ENCODE data around the gene NDUFB10.
"Not testable (repeated sequence)": the region's sequence is repeated elsewhere in the genome, so short reads cannot be mapped to it uniquely, and the experiment has no call there.

Gene NDUFB10

DNA sequence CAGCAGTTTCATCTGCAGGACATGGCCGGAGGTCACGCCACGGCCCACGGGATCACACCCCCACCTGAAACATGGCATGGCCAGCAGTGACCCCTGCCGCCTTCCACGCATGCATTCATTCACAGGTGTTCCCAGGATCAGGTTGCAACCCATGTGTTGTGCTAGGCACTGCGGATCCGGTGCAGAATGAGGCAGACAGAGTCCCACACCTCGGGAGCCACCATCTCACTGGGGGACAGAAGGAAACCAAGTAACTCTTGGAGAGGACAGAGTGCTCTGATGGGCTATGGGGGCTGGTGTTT, 12.0 kb upstream of the NDUFB10 start:
- no peak for DNase-seq

DNA sequence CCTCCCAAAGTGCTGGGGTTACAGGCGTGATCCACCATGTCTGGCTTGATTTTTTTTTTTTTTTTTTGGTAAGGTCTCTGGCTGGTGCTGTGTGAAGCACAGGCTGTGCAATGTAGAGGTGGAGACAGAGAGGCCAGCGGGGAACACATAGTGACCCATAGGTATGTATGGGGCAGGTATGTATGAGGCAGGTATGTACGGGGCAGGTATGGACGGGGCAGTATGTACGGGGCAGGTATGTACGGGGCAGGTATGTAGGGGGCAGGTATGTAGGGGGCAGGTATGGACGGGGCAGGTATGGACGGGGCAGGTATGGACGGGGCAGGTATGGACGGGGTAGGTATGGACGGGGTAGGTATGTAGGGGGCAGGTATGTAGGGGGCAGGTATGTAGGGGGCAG, 9.8 kb upstream of the NDUFB10 start:
- DNase-seq: no peak

DNA sequence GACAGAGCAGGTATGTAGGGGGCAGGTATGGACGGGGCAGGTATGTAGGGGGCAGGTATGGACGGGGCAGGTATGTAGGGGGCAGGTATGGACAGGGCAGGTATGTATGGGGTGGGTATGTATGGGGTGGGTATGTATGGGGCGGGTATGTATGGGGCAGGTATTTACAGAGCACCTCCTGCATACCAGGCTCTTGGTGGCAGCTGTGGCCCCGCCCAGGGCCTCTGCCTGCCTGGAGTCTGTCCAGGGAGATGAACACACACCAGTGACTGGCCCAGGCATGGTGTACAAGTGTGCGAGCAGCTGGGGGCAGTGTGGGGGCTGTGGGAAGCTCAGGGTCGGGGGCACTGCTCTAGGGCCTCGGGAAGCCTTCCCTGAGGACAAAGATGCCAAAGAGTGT, 9.3 kb upstream of the NDUFB10 start:
- DNase-seq: no peak

DNA sequence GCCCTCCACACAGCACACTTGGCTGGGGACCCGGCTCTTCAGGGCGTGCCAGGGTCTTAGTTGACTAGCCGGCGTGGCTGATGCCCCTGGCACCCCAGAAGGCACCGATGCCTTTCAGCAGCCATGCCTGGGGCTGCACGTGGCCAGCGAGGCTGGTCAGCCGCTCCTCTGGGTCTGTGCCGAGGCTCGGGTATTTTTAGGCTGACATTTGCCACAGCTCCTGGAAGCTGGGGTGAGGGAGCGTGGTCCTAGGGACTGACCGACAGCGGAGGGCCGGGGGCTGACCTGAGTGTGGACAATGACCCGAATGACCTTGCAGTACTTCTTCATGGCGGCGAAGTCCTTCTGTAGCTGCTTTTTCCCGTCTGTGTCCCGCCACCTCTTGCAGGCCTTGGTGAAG, 8.8 kb upstream of the NDUFB10 start:
- no peak for DNase-seq

DNA sequence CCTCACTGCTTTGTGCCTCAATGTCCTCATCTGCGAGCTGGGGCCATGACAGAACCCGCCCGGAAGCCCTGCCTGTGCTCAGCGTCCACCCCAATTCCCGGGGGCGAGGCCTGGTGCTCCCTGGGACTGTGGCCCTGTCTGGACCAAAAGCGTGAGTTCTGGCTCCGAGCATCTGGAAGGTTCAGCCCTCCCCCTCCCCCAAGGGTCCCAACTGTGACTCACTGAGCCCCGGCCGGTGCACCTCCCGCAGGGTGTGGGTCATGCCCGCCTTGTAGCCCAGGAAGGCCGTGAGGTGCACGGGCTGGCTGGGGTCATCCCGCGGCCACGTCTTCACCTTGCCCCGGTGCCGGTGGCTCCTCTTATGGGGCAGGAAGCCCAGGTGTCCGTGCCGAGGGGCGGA, 5.6 kb upstream of the NDUFB10 start:
- no peak for DNase-seq

DNA sequence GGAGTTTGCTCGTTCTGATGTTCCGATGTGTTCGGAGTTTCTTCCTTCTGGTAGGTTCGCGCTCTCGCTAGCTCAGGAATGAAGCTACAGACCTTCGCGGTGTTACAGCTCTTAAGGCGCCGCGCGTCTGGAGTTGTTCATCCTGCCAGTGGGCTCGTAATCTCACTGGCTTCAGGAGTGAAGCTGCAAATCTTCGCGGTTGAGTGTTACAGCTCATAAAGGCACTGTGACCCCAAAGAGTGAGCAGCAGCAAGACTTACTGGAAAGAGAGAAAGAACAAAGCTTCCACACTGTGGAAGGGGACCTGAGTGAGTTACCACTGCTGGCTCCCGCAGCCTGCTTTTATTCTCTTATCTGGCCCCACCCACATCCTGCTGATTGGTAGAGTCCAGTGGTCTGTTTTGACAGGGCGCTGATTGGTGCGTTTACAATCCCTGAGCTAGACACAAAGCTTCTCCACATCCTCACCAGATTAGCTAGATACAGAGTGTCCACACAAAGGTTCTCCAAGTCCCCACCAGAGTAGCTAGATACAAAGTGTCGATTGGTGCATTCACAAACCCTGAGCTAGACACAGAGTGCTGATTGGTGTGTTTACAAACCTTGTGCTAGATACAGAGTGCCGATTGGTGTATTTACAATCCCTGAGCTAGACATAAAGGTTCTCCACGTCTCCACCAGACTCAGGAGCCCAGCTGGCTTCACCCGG, 1.8 kb upstream of the NDUFB10 start:
- DNase-seq: not testable (repeated sequence)

DNA sequence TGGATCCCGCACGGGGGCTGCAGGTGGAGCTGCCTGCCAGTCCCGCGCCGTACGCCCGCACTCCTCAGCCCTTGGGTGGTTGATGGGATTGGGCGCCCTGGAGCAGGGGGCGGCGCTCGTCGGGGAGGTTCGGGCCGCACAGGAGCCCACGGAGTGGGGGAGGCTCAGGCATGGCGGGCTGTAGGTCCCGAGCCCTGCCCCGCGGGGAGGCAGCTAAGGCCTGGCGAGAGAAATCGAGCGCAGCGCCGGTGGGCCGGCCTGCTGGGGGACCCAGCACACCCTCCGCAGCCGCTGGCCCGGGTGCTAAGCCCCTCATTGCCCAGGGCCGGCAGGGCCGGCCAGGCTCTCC, 1.2 kb upstream of the NDUFB10 start:
- DNase-seq: not testable (repeated sequence)

DNA sequence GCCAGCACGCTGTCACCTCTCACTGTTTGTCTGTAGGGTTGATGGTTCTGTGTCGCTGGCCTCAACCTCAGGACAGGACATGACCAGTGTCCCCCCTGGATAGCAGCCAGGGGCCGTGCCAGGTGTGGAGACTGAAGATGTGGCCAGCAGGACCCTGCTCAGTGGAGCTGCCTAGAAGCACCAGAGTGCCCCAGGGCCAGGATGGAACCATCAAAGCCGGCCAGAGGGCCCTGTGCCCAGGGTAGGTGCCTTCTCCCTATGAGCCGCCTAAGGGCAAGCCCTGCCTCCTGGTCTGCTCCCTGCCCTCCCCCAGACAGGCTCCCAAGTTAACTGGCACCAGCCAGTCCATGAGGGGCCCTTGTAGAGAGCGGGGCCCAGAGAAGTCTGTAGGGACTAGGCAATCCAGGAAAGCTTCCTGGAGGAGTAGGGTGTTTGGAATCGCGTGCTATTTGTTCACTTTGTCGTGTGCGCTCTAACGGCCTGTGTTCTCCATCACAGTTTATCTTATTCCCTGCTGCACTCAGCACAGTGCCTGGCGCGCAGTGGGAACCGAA, 546 bp upstream of the NDUFB10 start:
- DNase-seq: no peak

DNA sequence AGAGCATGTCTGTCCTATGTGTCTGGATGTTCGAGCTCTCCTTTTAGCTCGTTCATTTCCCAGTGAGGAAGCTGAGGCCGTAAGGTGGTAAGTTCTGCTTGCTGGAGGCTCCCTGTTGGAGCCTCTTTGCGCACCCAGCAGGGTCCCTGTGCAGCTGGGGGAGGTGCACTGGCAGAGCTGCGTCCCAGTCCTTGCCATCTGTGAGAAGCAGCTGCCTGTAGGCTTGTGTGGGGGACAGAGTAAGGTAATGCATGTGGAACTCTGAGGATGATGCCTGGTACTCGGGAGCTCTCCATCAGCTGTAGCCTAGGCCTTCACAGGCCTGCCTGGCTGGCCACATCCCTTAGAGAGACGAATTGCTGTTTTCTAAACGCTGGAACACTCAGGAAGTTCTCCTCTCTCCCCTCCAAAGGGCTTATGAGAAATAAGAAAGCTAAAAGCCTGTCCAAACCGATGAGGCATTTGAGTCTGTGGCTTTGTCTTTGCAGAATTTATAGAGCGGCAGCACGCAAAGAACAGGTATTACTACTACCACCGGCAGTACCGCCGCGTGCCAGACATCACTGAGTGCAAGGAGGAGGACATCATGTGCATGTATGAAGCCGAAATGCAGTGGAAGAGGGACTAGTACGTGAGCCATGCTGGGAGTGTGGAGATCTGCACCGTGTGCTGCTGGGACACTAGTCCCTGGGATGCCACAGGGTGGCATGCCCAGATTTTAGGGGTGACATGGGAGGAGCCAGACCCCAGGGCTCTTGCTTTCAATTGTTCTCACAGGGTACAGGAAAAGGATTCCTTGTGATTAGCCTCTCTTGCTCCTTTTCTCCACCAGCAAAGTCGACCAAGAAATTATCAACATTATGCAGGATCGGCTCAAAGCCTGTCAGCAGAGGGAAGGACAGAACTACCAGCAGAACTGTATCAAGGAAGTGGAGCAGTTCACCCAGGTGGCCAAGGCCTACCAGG, 1.6 kb downstream of the NDUFB10 start:
- no peak for DNase-seq

DNA sequence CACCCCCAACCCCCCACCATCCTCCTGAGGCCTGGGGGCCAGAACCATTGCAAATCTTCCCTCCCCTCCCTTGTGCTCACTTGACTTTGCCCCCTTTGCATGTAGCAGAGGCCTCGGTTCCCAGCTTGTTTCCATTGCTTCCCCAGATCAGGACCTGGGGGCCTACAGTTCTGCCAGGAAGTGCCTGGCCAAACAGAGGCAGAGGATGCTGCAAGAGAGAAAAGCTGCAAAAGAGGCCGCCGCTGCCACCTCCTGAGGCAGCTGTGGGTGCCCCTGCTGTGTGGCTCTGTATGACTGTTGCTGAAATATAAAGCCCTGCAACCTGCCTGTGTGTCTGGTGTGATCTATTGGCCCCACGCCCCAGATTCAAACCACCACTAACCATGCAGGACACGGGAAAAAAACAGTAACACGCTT, 2.3 kb downstream of the NDUFB10 start:
- DNase-seq: no peak

DNA sequence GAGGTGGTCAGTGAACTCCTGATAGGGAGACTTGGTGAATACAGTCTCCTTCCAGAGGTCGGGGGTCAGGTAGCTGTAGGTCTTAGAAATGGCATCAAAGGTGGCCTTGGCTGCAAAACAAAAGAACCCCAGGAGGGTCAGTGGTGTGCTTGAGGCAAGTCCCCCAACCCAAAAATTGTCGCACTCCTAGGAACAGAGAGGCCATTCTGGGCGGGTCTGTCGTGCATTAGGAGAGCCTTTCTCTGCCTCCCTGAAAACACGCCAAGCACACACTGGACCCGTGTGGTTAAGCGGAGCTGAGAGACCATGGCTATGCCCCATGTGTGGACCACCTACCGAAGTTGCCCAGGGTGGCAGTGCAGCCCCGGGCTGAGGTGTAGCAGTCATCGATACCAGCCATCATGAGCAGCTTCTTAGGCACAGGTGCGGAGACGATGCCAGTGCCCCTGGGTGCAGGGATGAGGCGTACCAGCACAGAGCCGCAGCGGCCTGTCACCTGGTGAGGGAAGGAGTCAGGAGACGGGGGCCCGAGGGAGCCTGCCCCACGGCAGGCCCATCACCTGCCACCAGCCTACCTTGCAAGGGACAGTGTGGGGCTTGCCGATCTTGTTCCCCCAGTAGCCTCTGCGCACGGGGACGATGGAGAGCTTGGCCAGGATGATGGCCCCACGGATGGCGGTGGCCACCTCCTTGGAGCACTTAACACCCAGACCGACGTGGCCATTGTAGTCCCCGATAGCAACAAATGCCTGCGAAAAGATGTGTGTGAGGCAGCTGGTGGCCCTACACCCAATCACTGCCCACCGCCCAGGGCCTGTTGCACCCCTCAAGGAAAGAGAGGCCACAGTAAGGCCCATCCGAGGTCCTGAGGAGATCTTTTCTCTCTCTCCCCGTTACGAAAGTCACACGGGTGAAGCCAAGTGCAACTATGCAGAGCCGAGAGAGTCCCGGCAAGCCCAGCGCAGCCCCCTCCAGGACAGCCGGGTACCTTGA, 3.1 kb downstream of the NDUFB10 start:
- DNase-seq: not testable (repeated sequence)

DNA sequence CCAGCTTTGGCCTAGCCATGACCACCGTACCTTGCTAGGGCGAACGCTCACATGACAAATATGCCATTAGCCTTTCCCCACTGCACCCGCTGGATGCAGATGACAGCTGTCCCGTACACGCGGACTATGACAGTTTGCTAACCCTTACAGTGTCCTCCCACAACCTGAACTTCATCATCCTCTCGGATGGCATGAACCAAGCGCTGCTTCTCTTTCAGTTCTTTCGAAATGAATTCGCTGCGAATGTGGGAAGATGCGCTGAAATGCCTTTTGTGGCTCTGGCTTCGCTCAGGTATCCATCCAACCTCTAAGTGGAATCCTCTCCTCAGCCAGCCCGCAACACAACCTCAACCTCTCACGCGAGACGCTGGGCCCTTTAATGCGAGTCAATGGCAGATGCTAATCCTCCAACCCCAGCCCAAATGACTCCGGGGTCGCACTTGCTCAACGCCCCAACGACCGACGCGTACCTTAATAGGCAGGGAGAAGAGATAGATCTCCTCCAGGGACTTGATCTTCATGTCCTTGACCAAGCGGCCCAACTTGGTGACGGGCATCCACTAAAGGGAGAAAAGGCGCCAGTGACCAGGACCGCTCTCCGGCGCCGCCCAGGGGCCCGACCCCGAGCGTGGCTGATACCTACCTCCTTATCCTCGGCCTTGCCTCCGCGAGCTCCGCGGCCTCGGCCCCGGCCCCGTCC, 4.6 kb downstream of the NDUFB10 start:
- no peak for DNase-seq

DNA sequence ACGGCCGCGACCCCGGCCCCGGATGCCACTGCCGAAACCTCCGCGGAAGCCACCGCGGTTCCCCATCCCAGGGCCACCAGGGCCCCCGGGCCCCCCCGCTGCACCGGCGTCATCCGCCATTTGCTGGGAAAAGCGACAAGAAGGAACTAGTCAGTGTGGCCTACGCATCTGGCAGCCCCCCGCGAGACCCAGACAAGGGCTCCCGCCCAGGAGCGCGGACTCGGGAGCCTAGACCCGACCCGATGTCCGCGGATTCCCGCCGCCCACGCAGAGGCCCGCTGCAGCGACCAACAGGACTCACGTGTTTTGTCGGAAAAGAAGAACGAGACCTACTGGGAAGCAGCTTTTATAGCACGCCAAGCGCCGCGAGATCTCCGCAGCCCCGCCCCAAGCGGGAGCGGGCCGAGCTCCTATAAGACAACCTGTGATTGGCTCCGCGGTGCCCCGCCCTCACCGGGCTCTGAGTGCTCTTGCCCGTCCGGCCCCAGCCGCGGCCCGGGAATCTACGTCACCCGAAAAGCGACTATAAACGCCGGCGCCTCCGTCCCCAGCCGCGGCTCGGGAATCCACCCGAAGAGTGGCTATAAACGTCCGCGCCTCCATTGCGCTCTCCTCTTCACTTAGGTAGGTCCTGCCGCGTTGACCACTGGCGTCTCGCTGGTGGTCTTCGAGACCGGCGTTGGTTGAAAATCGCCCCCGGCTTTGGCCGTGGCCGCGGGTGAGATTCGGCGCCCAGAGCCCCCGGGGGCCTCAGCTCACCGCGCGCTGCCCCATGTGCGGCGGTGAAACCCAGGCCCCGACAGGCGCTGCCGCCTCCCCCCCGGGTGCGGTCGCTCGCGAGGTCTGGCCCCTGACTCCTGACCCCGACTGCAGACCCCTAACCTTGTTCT, 5.4 kb downstream of the NDUFB10 start, which contains the start of gene RPS2:
RPS2 (minus strand) TSS at position 321 of the 890 bp plus-strand sequence; CDS start at position 120, 201 bp downstream.
- DNase-seq: peak; percentile 87

DNA sequence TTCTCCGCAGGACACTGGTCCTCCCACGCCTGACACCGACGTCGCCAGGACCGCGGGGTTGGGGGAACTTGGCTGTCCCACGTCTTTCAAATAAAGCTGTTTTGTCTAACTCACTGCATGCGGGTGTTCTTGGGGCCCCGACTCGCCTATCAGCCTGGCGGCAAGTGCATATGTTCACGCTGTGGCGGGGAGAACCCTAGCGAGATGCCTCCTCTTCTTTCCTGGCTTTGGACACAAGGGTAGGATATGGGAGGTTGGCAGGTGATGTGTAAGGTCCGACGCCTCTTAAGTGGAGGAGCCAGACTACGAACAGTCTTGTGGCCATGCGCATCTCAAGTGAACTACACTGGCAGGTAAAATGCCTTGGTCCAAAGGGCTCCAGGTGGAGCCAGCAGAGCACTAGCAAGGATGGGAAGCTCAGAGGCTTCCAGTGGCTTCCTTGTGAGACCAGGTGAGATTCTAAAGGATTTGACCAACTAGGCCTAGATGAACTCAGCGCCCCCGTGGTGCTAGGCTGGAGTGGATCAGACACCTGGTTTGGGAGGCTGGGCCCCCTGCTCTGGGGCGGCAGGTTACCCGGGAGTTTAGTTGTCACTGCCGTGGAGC, 6.2 kb downstream of the NDUFB10 start:
- no peak for DNase-seq

DNA sequence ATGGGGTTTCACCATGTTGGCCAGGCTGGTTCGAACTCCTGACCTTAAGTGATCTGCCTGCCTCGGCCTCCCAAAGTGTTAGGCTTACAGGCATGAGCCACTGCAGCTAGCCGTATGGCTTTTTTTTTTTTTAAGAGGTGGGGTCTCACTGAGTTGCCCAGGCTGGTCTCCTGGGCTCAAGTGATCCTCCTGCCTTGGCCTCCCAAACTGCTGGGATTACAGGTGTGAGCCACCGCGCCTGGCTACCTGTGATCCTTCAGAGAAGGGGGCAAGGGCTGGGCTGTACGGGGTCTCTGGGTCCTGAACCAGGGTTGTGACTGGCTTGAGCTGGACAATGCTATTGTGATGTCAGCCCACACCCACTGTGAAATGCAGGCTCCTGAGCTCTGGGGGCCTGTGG, 7.1 kb downstream of the NDUFB10 start, which contains the start of gene RNF151:
RNF151 (plus strand) TSS at position 397 of the 400 bp plus-strand sequence. CDS start 26 bp downstream, outside the sequence.
- DNase-seq: no peak

DNA sequence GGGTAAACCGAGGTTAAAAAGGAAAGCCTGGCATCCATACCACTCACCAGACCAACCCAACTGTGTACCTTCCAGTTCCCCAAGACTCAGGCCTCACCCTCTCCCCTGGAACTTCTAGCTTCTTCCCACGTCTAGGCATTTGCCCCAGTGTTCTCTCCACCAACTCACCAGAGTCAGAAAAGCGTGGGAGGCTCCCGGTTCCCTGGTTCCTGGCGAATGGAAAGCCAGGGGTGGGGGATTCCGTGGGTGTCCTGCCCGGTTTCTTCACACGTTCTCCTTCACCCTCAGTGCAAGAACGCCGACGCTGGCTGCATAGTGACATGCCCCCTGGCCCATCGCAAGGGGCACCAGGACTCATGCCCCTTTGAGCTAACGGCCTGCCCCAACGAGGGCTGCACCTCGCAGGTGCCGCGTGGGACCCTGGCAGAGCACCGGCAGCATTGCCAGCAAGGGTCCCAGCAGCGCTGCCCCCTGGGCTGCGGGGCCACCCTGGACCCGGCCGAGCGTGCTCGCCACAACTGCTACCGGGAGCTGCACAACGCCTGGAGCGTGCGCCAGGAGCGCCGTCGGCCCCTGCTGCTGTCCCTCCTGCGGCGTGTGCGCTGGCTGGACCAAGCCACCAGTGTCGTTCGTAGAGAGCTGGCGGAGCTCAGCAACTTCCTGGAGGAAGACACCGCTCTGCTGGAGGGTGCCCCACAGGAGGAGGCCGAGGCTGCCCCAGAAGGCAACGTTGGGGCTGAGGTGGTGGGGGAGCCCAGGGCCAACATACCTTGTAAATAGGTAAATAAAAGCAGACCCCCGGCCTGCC, 9.0 kb downstream of the NDUFB10 start:
- no peak for DNase-seq

DNA sequence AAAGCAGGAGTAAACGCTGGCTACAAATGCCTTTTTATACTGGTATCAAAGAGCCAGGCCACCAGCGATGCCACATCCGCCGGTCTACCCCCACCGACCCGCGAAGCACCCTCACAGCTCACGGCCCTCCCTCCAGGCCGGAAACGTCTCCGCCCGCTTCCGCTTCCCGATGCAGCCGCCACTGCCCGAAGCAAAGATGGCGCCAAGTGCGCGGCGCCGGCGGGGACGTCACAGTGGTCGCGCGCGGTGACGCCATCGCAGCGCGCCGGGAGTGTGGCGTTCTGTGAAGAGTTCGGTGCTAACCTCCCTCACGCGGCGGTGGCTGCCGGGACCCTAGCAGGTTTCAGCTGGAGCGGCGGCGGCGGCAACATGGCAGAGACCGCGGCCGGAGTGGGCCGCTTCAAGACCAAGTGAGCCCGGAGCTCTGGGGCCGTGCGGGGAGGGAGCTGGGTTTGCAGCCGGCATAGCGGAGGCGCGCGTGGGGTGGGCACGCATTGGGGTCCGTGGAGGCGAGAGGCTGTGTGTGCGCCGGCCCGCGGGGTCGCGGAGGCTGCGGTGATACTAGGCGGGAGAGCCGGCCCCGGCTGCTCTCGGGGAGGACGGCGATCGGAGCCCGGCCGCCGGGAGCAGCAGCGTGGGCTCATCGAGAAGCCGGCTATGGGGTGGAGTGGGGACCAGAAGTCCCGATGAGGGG, 12.6 kb downstream of the NDUFB10 start, which contains the start of gene TBL3:
TBL3 (plus strand) TSS at position 258 of the 694 bp plus-strand sequence; CDS start at position 370, 112 bp downstream.
- DNase-seq: peak; percentile 71

DNA sequence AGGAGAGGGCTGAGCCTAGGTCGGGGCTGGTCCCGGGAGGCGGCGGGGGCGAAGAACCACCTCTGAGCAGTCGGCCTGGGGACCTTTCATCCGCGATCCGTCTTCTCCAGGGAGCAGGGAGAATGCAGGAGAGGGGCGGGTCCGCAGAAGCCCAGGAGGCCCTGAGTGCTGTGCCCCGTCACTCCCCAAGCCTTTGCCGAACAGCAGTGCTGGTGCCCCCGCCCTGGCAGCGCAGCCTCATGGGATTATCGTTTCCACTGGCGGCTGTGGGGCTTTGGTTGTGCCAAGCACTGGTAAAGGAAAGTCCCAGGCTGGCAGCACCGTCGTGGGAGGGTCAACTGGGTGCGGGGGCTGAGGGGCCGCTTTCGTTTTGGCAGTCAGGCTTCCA, 13.1 kb downstream of the NDUFB10 start:
- DNase-seq: no peak
